ENCODE results near the gene TDRD3. TPM values are rescaled to one million over a fixed set of nuclear protein-coding genes. Genes with fewer than 3 reads are reported as not detected.

TDRD3 gene
- polyA plus RNA-seq, 1 of the 3 experiments (the other 2 are of a cell fraction) = 3.8 TPM

DNA sequence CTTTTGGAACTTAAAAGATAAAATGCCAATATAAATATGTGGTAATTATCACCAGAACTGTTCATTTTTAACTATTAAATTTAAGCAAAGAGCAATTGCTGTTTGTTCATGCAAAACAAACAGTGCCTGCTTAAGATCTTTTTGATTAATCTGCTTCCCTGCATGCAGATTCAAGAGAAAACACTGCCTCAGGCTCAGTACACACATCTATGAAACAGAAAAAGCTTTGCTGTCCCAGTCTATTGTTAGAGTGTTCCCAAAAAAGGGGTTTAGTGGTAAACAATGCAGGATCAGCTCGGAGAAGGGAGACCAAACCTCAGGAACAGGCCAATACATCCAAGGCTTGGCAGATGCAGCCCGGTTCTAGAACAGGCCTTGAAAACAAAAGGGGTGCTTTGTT is 49.3 kb upstream of the TDRD3 start:
- peak; percentile 24 for DNase-seq
- WGBS (ENCODE audit: low lambda C conversion rate) = 45% methylated on average over 2 of the region's 2 CpGs
- TF ChIP-seq, protein P1, sequence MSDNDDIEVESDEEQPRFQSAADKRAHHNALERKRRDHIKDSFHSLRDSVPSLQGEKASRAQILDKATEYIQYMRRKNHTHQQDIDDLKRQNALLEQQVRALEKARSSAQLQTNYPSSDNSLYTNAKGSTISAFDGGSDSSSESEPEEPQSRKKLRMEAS (IDR thresholded peaks at IDR 0.05; ENCODE audit: low read depth) = no peak
- no peak for TF ChIP-seq RFX5 (IDR thresholded peaks at IDR 0.05; ENCODE audit: low read length)
- TF ChIP-seq GATA2 (CRISPR knock-in tag; IDR thresholded peaks at IDR 0.05) = peak; percentile 56
- TF ChIP-seq EP300 (IDR thresholded peaks at IDR 0.05; ENCODE audit: borderline replicate concordance in 1 of 2, low read depth in 1 of 2, low read length in 1 of 2) = 0 out of 4 replicates have a peak, but pooled peaks of 1 of the 2 experiments have one; percentile 31
- H3F3A ChIP-seq (replicated peaks; ENCODE audit: insufficient read depth) = peaks cover 6% of the 10 kb centered on the region
- H3K27me3 ChIP-seq (ENCODE audit: insufficient read depth) = no peaks in the 10 kb centered on the region
- H4K20me1 ChIP-seq (ENCODE audit: insufficient read depth) = no peaks in the 10 kb centered on the region
- POLR2A ChIA-PET = no interaction called here
- CTCF ChIA-PET = interaction anchor here (0.6 to 2.9 kb wide), 5 partner anchors 12 to 1500 kb away, joined by 3 to 8 read pairs (median 6); partner anchors contain the start of gene TDRD3
- peaks cover 0 to 13% of the 10 kb centered on the region in 2 experiments; a peak in 2 of 4 replicates for H3K4me1 ChIP-seq (ENCODE audit: control insufficient read depth in 1 of 2, insufficient read depth in 2 of 2, low read depth in 1 of 2, low read length in 1 of 2)
- H3K27ac ChIP-seq (ENCODE audit: low read depth in 2 of 2, low read length in 1 of 2) = peak overlapping the region in 1 of 2 experiments; percentile 84; a peak in 2 of 4 replicates
- H2AFZ ChIP-seq (ENCODE audit: low read depth) = no peak overlapping the region
- H3K79me2 ChIP-seq (ENCODE audit: insufficient read depth) = no peaks in the 10 kb centered on the region
- no peak overlapping the region for H3K9ac ChIP-seq
- H3K9me3 ChIP-seq = no peaks in the 10 kb centered on the region
- H3K4me2 ChIP-seq = no peak overlapping the region
- H3K4me3 ChIP-seq (ENCODE audit: low read depth in 2 of 2, low read length in 1 of 2) = no peak overlapping the region
- H3K9me2 ChIP-seq = no peaks in the 10 kb centered on the region; the same call in 1 of the 2 replicates
- no peaks in the 10 kb centered on the region for H3K36me3 ChIP-seq (replicated peaks in 1 of 2; ENCODE audit: control insufficient read depth in 1 of 2, insufficient read depth in 2 of 2, low read length in 1 of 2)

DNA sequence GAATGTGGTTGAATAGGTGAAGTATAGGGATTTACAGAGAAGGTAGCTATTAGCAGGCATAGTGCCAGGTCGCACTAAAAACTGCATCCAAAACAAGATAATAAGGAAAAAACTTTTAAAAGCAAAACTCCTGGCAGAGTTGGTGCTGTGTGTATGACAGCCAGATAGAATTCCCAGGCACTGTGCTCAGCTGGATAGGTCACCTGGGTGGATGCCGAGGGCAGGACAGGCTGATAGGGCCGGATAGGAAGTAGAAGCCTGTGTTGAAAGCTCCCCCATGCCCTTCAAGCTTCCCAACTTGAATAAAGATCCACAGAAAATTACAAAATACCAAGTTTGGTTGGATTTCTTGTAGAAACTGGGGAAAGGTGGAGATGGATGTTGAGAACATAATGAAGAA is 48.9 kb upstream of the TDRD3 start:
- no peaks in the 10 kb centered on the region; the same call in 1 of the 2 replicates for H3K9me2 ChIP-seq
- peaks cover 6% of the 10 kb centered on the region for H3F3A ChIP-seq (replicated peaks; ENCODE audit: insufficient read depth)
- peaks cover 0 to 13% of the 10 kb centered on the region in 2 experiments; a peak in 2 of 4 replicates for H3K4me1 ChIP-seq (ENCODE audit: control insufficient read depth in 1 of 2, insufficient read depth in 2 of 2, low read depth in 1 of 2, low read length in 1 of 2)
- no peak overlapping the region for H3K9ac ChIP-seq
- H3K4me2 ChIP-seq = no peak overlapping the region
- H3K9me3 ChIP-seq = no peaks in the 10 kb centered on the region
- DNase-seq = no peak
- ChIA-PET CTCF (interaction anchor here (1.4 to 2.9 kb wide), 4 partner anchors 12 to 84 kb away, joined by 3 to 8 read pairs (median 6); partner anchors contain the start of gene TDRD3), POLR2A (no interaction called here)
- no peaks in the 10 kb centered on the region for H3K79me2 ChIP-seq (ENCODE audit: insufficient read depth)
- H3K27me3 ChIP-seq (ENCODE audit: insufficient read depth) = no peaks in the 10 kb centered on the region
- H4K20me1 ChIP-seq (ENCODE audit: insufficient read depth) = no peaks in the 10 kb centered on the region
- 74% methylated on average over 3 of the region's 3 CpGs for WGBS (ENCODE audit: low lambda C conversion rate)
- no peak overlapping the region for H3K4me3 ChIP-seq (ENCODE audit: low read depth in 2 of 2, low read length in 1 of 2)
- H3K27ac ChIP-seq (ENCODE audit: low read depth in 2 of 2, low read length in 1 of 2) = peak overlapping the region in 1 of 2 experiments; percentile 84; a peak in 2 of 4 replicates
- H2AFZ ChIP-seq (ENCODE audit: low read depth) = no peak overlapping the region
- no peaks in the 10 kb centered on the region for H3K36me3 ChIP-seq (replicated peaks in 1 of 2; ENCODE audit: control insufficient read depth in 1 of 2, insufficient read depth in 2 of 2, low read length in 1 of 2)
- TF ChIP-seq FOXJ3 (CRISPR knock-in tag; IDR thresholded peaks at IDR 0.05) (no peak), FOXM1 (IDR thresholded peaks at IDR 0.05; ENCODE audit: low read depth) (no peak), MXI1 (IDR thresholded peaks at IDR 0.05; ENCODE audit: low read depth, low read length) (no peak), CHD2 (IDR thresholded peaks at IDR 0.05; ENCODE audit: low read length, partially characterized antibody) (no peak), GATA2 (CRISPR knock-in tag; IDR thresholded peaks at IDR 0.05) (no peak), EP300 (IDR thresholded peaks at IDR 0.05; ENCODE audit: borderline replicate concordance in 1 of 2, low read depth in 1 of 2, low read length in 1 of 2) (no peak), RFX5 (IDR thresholded peaks at IDR 0.05; ENCODE audit: low read length) (no peak)
- TF ChIP-seq, protein P2, sequence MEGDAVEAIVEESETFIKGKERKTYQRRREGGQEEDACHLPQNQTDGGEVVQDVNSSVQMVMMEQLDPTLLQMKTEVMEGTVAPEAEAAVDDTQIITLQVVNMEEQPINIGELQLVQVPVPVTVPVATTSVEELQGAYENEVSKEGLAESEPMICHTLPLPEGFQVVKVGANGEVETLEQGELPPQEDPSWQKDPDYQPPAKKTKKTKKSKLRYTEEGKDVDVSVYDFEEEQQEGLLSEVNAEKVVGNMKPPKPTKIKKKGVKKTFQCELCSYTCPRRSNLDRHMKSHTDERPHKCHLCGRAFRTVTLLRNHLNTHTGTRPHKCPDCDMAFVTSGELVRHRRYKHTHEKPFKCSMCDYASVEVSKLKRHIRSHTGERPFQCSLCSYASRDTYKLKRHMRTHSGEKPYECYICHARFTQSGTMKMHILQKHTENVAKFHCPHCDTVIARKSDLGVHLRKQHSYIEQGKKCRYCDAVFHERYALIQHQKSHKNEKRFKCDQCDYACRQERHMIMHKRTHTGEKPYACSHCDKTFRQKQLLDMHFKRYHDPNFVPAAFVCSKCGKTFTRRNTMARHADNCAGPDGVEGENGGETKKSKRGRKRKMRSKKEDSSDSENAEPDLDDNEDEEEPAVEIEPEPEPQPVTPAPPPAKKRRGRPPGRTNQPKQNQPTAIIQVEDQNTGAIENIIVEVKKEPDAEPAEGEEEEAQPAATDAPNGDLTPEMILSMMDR (IDR thresholded peaks at IDR 0.05) = no peak
